ENCODE results near the gene PPP1R14D.
A peak's percentile ranks its signal among the peaks of the same experiment; 100 is the strongest.

PPP1R14D gene

GRCh38 chr15:40852529-40852928, 24.0 kb upstream of the PPP1R14D start:
- DNase-seq = no peak

GRCh38 chr15:40850576-40851112, 22.1 kb upstream of the PPP1R14D start:
- no peak for DNase-seq

- no peak for DNase-seq
These were observed 18.9 kb upstream of the PPP1R14D start for GRCh38 chr15:40847223-40847961.

GRCh38 chr15:40846841-40847222, 18.3 kb upstream of the PPP1R14D start:
- no peak for DNase-seq

DNA sequence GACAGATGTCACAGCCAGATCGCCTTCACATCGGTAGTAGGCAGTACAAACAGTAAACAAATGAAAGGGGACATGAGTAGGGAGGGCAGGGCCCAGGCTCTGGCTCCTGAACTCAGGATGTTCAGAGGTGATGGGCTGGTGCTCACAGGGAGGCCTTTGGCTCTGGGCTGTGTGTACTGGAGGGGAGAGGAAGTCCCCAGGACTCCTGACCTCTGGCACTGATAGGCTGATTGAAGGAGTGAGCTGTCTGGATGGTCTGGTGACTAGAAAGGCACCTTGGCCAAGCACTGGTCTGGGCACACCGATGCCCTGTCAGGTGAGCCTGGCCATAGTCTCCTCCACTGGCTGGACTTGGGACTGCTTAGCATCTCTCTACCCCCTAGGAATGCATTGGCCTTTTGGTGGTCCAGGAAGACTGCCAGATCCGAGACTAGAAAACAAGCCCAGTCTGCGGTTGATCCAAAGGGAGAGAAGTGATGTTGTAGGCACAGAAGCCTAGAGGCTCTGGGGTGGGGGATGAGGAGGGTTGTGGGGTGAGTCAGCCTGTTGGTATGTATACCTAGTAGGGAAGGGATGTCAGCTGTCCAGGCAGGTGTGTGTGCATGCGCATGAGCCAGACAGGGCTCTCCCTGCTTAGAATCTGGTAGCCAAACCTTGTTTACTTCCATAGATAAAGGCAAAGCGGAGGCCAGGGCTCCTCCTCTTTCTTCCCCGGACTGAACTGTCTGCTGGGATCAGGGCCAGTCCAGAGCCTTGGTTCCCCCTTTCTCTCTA, 17.2 kb upstream of the PPP1R14D start:
- no peak for DNase-seq

- no peak for DNase-seq
These were observed 16.5 kb upstream of the PPP1R14D start for GRCh38 chr15:40845036-40845435.

GRCh38 chr15:40844696-40845030, 16.2 kb upstream of the PPP1R14D start:
- DNase-seq = no peak

GRCh38 chr15:40843885-40844695, 15.6 kb upstream of the PPP1R14D start, which contains the start of gene SPINT1:
SPINT1 (plus strand) TSS chr15:40844048; CDS start chr15:40844555, 507 bp downstream.
- peak; percentile 67 for DNase-seq

DNA sequence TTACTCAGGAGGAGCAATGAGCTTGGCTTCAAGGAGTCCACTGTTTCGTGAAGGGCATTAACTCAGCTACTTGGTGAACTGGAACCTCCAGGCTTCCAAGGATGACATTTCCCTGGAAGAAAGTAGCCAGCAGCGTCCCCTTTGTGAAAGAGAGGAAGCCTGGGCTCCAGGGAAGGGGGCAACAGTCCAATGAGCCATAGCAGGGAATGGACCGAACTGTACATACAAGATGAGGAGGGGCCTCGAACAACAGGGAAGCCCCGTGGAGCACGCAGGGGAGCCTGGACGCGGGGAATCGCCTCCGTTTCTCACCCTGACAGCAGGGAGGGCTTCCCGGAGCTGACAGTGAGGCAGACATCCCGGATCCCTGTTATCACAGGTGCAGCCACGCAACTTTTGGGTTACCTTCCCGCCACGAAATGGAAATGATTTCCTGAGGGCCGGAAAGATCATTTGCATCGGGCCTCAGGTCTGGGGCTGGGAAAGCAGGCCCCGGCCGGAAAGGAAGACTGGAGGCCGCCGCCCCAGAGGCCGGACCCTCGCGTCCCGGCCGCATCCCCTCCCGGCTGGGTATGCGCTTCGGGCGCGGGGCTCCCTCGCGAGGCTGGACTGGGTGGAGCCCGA, 14.9 kb upstream of the PPP1R14D start:
- no peak for DNase-seq

DNA sequence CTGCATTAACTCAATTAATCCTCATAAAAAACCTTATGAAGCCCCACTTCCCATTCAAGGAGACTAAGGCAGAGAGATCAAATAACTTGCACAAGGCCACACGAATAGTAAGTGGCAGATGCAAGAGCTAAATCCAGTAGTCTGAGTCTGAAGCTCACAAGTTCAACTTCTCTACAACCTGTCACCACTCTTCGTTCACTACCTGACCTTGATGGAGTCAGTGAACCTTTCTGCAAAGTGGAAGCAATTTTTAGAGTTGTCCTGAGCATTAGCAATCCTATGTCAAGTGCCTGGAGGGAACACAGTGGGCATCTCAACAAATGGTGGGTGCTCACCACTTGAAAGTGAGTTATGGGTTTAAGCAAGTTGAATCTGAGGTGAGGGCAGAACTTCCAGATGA, 13.2 kb upstream of the PPP1R14D start:
- no peak for DNase-seq

- no peak for DNase-seq
These were observed 10.2 kb upstream of the PPP1R14D start for GRCh38 chr15:40838756-40839155.

DNA sequence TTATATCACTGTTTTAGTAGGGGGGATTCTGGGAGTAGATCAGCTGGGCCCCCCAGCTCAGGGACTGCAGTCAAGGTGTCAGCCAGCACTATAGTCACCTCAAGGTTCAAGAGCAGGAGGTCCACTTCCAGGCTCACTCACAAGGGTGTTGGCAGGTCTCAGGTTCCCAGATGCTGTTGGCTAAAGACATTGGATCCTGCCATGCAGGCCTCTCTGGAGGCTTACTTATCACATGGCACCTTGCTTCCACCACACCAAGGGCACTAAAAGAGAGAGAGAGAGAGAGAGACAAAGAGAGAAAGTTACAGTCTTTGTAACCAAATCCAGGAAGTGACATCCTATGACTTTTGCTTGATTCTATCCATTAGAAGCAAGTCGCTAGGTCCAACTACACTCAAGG, 7.5 kb upstream of the PPP1R14D start:
- DNase-seq = no peak

GRCh38 chr15:40832903-40833302, 4.4 kb upstream of the PPP1R14D start:
- DNase-seq = no peak

- DNase-seq = no peak
These were observed 3.4 kb upstream of the PPP1R14D start for GRCh38 chr15:40831861-40832260.

GRCh38 chr15:40830884-40831283, 2.4 kb upstream of the PPP1R14D start:
- no peak for DNase-seq

DNA sequence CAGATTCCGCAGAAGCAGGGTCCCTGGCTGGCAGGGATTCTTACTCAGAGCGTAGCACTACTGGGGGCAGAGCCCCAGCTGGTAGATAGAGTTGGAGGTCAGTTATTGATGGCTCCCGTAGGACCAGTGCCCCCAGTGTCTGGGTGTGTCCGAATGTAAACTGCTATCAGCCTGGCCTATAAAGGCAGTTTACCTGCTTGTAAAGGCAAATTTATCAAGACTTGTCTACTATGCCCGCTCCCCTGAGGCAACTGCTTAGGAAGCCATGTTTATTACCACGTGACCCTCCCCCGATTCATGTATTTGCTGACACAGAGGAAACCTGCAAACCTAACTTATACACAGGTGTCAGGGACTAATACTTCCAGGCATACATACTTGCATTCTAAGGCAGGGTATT, 607 bp upstream of the PPP1R14D start:
- DNase-seq = no peak

DNA sequence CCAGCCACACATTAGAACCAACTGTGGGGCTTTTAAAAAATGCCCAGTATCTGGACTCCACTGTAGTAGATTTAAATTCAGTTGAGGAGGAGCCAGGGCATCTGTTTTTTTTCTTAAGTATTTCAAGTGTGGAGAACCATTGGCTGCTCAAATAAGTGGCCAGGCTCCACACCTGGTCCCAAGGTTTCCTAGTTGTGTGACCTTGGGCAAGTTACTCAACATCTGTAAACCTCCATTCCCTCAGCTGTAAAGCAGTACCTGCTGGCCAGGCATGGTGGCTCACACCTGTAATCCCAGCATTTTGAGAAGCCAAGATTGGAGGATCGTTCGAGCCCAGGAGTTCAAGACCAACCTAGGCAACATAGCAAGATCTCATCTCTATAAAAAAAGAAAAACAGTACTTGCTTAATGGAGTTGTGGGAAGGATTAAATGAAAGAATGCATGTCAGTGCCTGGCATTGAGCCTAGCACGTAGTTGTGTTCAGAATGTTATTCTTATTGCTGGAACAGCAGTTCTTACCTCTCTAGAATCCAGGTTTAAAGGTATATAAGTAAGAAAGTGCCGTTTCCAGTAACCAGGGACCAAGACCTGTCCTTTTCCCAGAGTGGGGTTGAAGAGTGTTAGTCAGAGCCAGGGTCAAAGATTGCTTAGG, 2.0 kb downstream of the PPP1R14D start:
- no peak for DNase-seq

DNA sequence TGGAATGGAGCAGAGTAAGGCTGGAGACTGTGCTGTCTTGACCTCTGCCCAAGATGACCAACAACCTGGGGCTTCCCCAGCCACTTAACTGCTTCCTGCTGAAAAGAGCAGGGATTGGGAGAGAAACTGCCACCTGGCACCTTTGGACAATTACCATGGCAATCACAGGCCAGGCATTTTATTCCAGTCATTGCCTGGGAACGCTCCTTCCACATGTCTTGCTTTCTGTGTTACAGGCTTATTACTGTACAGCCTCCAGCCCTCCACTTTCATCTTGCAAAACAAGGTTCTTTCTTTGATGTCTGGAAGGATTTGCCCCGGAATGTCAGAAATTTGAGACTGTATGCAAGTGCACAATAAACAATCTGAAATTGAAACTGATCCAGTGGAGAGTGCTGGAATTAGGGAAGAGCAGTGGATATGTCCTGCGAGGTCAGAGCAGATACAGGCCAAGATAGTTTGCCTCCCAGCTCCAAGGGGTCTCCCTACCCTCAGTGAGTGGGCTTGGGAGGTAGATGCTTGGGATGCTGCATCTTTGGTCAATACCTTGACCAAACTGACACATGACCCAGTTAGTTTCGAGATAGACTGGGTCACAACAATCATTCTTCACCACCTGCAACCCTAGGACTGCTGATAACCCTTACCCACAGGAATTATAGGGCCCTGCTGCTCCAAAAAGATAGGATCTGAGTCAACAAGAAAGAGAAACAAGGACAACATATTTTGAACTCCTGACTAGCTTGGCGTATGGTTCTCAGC, 2.7 kb downstream of the PPP1R14D start:
- no peak for DNase-seq

DNA sequence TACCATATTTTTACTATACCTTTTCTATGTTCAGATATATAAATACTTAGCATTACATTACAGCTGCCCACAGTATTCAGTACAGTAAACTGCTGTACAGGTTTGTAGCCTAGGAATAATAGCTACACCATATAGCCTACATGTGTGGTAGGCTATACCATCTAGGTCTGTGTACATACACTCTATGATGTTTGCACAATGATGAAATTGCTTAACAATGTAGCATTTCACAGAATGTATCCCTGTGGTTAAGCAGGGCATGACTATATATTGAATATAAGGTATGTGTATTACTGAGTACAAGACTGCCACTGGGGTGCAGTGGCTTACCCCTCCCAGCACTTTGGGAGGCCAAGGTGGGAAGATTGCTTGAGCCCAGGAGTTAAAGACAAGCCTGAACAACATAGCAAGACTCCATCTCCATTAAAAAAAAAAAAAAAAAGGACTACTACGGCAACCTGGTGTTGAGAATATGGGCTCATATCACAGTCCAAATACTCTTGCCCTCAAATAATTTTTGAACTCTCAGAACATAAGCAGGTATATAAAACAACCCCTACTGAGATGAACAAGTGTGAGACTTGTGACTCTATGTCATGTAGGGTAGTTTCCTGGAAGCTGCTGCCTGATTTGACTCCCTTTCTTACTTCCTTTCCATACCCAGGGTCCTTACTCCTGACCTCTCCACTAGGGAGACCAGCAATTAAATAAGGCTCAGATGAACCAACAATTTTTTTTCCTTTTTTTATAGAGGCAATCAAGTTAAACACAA, 4.8 kb downstream of the PPP1R14D start:
- DNase-seq = no peak

DNA sequence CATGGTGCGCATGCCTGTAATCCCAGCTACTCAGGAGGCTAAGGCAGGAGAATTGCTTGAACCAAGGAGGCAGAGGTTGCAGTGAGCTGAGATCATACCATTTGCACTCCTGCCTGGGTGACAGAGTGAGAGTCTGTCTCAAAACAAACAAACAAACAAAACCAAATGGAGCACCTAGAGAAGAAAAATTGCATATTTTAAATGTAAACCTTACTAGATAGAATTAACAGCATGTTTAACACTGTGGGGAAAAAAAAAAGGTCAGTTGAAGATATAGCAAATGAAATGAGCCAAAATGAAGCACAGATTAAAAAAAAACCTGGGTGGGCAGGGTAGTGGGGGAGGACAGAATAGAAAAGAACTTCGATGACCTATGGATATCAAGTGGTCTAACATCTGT, 7.3 kb downstream of the PPP1R14D start:
- DNase-seq = no peak

DNA sequence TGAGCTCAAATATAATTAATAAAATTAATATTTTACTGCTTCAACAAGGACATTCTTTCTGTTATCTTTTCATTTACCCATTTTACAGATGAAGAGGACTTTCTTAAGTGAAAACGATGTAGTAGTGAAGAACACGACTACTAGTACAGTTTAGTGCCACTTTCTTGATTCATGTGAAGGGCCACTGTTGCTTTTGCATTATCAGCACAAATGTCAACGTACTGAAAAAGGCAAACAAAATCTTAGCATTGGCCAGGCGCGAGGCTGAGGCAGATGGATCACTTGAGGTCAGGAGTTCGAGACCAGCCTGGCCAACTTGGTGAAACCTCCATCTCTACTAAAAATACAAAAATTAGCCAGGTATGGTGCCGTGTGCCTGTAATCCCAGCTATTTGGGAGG, 9.5 kb downstream of the PPP1R14D start:
- DNase-seq = no peak

All from activated T-cell treated with anti-CD3 and anti-CD28 coated beads for 4 hours (primary cell).